Measurements from ENCODE around the gene ZNF318. TPM values are rescaled to one million over a fixed set of nuclear protein-coding genes. Genes with fewer than 3 reads are reported as not detected.
"Not testable (repeated sequence)": the region's sequence is repeated elsewhere in the genome, so short reads cannot be mapped to it uniquely, and the experiment has no call there.

Gene ZNF318
- total RNA-seq, 6 experiments from 2014 or later = 11.1 to 13.3 (median 11.8) TPM

DNA sequence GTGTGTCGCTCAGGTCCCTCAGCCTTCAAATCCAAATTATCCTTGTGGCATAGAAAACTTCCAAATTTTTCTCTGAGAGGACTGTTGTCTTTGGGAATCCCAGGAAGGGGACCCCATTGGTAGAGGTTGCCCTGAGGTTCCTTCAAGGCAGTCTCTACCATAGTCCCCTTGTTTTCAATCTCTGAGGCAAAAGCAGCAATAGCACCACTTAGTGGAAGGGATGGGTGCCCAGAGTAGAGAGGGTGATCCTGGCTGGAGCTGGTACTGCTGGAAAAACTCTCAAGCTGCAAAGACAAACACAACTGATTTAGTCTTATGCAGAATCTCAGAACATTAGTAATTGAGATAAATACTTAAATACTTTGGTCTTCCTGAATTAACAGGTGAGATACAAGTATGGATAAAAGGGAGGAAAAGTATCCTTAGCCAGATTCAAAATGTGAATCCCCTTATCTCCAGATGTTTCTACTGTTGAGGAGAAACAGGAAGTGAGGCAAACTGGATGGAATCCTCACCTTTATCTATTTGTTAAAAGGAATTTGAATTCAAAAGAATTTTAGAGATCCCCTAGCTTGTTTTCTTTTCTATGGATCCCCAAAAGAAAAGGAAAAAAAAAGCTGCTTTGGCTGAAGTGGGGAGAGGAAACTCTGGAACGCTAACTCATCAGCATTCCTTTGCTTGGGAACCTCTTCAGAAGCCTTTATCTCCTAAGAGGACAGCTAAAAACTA, 13.4 kb downstream of the ZNF318 start:
- Mint-ChIP-seq H3K4me1 (ENCODE audit: low read depth) (peaks cover 34% of the 10 kb centered on the region), H3K9me3 (no peaks in the 10 kb centered on the region), H3K27ac (peak overlapping the region; percentile 40), H3K36me3 (ENCODE audit: low read depth) (peaks cover 51% of the 10 kb centered on the region), H3K4me3 (no peak overlapping the region), H3K27me3 (ENCODE audit: insufficient read depth) (peaks cover 2% of the 10 kb centered on the region; the same call in 1 of the 2 replicates)
- peak; percentile 37 for DNase-seq
- TF ChIP-seq CTCF (IDR thresholded peaks at IDR 0.05) = peak; percentile 66

GRCh38 chr6:43351951-43352350, 17.5 kb downstream of the ZNF318 start:
- Mint-ChIP-seq H3K36me3 (ENCODE audit: low read depth) (peaks cover 36% of the 10 kb centered on the region), H3K4me1 (ENCODE audit: low read depth) (peaks cover 12% of the 10 kb centered on the region)
- H3K4me3 Mint-ChIP-seq; H3K27me3 Mint-ChIP-seq (ENCODE audit: insufficient read depth); H3K27ac Mint-ChIP-seq; DNase-seq; H3K9me3 Mint-ChIP-seq: not testable (repeated sequence)

DNA sequence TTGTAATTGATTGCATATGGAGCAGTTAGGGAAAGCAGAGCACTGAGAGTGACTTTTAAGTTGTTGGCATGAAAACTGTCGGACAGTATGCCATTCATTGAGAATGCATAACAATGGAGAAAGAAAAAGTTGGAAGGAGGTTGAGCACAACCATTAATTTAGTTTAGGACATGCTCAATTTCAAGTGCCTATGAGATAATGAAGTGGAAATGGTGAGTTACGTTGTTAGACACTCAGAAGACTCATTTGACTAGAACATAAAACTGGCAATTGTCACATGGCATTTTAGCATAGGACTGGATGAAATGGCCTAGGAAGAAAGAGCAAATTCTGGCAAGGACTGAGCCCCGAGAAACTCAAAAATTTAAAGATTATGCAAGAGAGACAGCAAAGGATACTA, 22.0 kb downstream of the ZNF318 start:
- DNase-seq = no peak
- no peak overlapping the region for H3K27ac Mint-ChIP-seq
- no peaks in the 10 kb centered on the region for H3K4me1 Mint-ChIP-seq (ENCODE audit: low read depth)
- no peaks in the 10 kb centered on the region for H3K27me3 Mint-ChIP-seq (ENCODE audit: insufficient read depth)
- H3K4me3 Mint-ChIP-seq = no peak overlapping the region
- no peaks in the 10 kb centered on the region for H3K9me3 Mint-ChIP-seq
- peaks cover 17% of the 10 kb centered on the region for H3K36me3 Mint-ChIP-seq (ENCODE audit: low read depth)
- TF ChIP-seq CTCF (IDR thresholded peaks at IDR 0.05) = no peak

- Mint-ChIP-seq H3K4me3 (no peak overlapping the region), H3K9me3 (no peaks in the 10 kb centered on the region)
Observed at GRCh38 chr6:43347021-43347420, 22.4 kb downstream of the ZNF318 start.

DNA sequence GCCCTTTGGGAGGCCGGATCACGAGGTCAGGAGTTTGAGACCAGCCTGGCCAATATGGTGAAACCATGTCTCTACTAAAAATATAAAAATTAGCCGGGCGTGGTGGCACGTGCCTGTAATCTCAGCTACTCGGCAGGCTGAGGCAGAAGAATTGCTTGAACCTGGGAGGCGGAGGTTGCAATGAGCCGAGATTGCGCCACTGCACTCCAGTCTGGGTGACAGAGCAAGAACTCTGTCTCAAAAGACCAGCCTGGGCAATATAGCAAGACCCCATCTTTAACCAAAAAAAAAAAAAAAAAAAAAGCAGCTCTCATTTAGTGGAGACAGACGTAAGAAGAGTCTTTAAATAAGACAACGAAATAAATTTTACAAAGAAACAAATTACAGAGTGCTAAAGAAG, 23.2 kb downstream of the ZNF318 start:
- H3K4me3 Mint-ChIP-seq; H3K4me1 Mint-ChIP-seq (ENCODE audit: low read depth); H3K27me3 Mint-ChIP-seq (ENCODE audit: insufficient read depth); DNase-seq; H3K36me3 Mint-ChIP-seq (ENCODE audit: low read depth); H3K9me3 Mint-ChIP-seq; H3K27ac Mint-ChIP-seq: not testable (repeated sequence)

More at GRCh38 chr6:43347021-43347420, 22.4 kb downstream of the ZNF318 start:
- Mint-ChIP-seq H3K27ac (no peak overlapping the region), H3K27me3 (ENCODE audit: insufficient read depth) (no peaks in the 10 kb centered on the region), H3K36me3 (ENCODE audit: low read depth) (peaks cover 16% of the 10 kb centered on the region), H3K4me1 (ENCODE audit: low read depth) (no peaks in the 10 kb centered on the region)
- no peak for DNase-seq
- TF ChIP-seq CTCF (IDR thresholded peaks at IDR 0.05) = no peak

GRCh38 chr6:43339168-43339567, 30.3 kb downstream of the ZNF318 start:
- no peak for DNase-seq
- no peak overlapping the region for H3K4me3 Mint-ChIP-seq
- H3K4me1 Mint-ChIP-seq (ENCODE audit: low read depth) = no peaks in the 10 kb centered on the region
- no peak for TF ChIP-seq CTCF (IDR thresholded peaks at IDR 0.05)
- no peaks in the 10 kb centered on the region for H3K27me3 Mint-ChIP-seq (ENCODE audit: insufficient read depth)
- no peaks in the 10 kb centered on the region for H3K9me3 Mint-ChIP-seq
- H3K36me3 Mint-ChIP-seq (ENCODE audit: low read depth) = peaks cover 23% of the 10 kb centered on the region
- no peak overlapping the region for H3K27ac Mint-ChIP-seq
